ENCODE data around the gene SGSH.

The SGSH gene

DNA sequence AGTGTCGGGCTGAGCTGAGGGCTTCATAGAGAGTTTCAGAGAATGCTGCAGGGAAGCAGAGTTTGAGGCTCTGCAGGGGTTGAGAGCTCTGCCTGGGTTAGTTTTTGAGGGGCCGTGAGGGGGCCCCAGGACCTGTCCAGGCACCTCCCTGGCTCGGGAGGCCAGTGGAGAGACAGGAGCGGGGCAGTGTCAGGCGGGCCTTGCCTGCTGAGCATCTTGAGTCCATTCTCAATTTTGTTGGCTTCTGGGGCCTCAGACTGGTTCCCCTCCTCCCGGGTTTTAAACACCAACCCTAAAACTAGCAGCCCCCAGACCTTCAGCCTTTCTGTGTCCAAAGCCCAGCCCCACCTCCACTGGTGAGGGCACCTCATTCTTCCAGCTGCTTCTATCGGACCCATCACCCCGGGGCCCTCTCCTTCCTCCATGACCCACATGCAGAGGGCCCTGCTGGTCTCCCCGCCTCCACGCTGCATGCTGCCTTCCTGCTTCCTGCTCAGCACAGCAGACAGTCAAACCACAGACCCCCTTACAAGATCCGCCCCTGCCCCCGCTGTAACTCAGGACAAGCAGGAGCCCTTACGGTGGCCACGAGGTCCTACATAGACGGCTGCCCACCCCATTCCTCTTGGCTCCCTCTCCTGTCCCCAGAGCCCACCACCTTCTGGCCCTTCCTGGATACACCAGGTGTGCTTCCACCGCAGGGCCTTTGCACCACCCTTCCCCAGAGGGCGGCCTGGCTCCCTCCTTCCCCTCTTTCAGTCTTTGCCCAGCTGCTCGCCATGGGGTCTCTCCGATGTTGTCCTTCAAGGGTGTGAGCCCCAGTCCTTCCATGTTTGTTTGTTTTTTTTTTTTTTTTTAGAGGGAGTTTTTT is 44.3 kb upstream of the SGSH start:
- Histone ChIP-seq H3K27me3 (replicated peaks; ENCODE audit: control insufficient read depth, insufficient read depth, low read length) (no peaks in the 10 kb centered on the region), H3K36me3 (ENCODE audit: control insufficient read depth, insufficient read depth, low read length) (peaks cover 5% of the 10 kb centered on the region), H3K4me3 (replicated peaks; ENCODE audit: low read depth, low read length) (peak overlapping the region; percentile 91)
- TF ChIP-seq, protein P1, sequence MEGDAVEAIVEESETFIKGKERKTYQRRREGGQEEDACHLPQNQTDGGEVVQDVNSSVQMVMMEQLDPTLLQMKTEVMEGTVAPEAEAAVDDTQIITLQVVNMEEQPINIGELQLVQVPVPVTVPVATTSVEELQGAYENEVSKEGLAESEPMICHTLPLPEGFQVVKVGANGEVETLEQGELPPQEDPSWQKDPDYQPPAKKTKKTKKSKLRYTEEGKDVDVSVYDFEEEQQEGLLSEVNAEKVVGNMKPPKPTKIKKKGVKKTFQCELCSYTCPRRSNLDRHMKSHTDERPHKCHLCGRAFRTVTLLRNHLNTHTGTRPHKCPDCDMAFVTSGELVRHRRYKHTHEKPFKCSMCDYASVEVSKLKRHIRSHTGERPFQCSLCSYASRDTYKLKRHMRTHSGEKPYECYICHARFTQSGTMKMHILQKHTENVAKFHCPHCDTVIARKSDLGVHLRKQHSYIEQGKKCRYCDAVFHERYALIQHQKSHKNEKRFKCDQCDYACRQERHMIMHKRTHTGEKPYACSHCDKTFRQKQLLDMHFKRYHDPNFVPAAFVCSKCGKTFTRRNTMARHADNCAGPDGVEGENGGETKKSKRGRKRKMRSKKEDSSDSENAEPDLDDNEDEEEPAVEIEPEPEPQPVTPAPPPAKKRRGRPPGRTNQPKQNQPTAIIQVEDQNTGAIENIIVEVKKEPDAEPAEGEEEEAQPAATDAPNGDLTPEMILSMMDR (IDR thresholded peaks at IDR 0.05; ENCODE audit: insufficient read depth, low read length, poor library complexity, severe bottlenecking), result no peak
- peak; percentile 57 for DNase-seq (ENCODE audit: extremely low read depth, insufficient read length)

DNA sequence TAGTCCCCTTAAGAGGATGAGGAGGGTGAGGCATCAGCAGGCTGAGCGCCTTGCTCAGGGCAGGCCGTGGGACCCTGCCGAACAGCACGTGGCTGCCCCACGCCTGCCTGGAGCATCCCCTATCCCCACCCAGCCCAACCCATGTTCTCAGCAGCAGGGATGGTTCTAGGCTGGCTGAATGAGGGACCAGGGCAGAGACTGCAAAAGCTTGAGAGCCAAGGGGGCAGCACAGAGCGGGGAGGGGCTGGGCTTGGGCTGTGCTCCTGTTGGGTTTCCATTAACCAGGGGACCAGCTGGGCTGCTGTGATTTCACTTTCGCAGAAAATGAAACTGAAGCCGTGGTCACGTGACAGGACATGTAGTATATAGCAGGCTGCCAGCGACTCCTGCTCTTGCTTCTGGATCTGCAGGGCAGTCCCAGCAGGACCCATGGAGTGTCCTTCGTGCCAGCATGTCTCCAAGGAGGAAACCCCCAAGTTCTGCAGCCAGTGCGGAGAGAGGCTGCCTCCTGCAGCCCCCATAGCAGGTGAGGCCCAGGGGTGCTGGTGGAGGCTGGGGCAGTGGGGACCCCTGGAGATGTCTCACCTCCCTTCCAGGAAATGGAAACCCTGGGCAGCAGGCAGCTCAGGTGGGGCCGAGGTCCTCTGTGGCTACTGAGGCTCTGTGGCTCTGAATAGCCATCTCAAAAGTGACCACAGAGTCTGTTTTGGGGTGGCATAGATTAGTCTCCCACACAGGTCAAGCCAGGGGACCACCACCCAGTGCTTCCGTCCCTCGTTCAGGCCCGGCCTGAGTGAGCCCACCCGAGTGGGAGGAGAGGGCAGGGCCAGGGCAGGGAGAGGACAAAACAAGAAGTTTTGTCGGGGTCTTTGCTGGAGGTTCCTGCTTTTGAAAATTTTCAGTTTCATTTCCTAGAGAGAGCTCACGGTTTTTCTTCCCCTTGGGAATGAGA is 43.4 kb upstream of the SGSH start:
- DNase-seq (ENCODE audit: extremely low read depth, insufficient read length), result peak; percentile 82

DNA sequence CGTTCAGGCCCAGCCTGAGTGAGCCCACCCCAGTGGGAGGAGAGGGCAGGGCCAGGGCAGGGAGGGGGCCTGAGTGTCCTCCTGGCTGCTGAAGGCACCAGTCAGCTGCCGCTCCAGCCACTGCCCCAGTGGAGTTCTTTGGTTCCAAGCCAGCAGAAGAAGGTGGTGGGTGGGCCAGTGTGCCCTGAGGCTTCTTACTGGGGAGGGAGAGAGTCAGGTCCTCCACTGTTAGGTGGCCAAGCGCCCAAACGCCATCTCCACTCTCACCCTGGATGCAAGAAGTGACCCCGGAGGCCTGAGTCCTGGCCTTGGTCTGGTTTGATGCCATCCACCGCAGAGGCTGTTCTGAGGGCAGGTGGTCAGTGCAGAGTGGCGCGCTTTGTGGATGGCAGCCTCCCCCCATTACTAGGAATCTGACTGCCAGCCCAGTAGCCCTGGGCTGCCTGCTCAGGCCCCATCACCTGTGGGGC is 42.7 kb upstream of the SGSH start:
- TF ChIP-seq, protein P1 (IDR thresholded peaks at IDR 0.05; ENCODE audit: insufficient read depth, low read length, poor library complexity, severe bottlenecking), result no peak
- no peak for DNase-seq (ENCODE audit: extremely low read depth, insufficient read length)
- H3K36me3 ChIP-seq (ENCODE audit: control insufficient read depth, insufficient read depth, low read length), result no peaks in the 10 kb centered on the region; the same call in none of the 2 replicates
- peak overlapping the region; percentile 40 for H3K4me3 ChIP-seq (replicated peaks; ENCODE audit: low read depth, low read length)
- no peaks in the 10 kb centered on the region for H3K27me3 ChIP-seq (replicated peaks; ENCODE audit: control insufficient read depth, insufficient read depth, low read length)

More for the DNA sequence above, 43.4 kb upstream of the SGSH start:
- no peaks in the 10 kb centered on the region for H3K27me3 ChIP-seq (replicated peaks; ENCODE audit: control insufficient read depth, insufficient read depth, low read length)
- TF ChIP-seq, protein P1 (IDR thresholded peaks at IDR 0.05; ENCODE audit: insufficient read depth, low read length, poor library complexity, severe bottlenecking), result peak; percentile 39
- H3K4me3 ChIP-seq (replicated peaks; ENCODE audit: low read depth, low read length), result peak overlapping the region; percentile 91
- no peaks in the 10 kb centered on the region; the same call in none of the 2 replicates for H3K36me3 ChIP-seq (ENCODE audit: control insufficient read depth, insufficient read depth, low read length)

DNA sequence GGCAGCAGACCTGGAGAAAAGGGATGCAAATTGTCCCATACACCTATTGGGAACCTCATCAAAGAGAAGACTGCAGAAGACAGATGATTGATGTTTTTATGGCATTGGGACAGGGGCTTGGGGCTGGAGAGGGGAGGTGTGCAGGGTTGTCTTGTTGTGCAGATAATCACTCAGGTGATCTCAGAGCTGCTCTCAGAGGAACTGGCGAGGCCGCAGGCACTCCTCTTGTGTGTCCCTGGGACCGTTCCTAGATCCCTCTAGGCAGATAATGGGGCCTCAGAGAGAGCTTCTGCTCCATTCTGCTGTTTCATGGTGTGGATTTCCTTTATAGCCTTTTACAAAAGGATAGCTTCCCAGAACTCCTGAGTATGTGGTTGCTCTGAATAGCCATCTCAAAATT is 42.2 kb upstream of the SGSH start:
- TF ChIP-seq, protein P1 (IDR thresholded peaks at IDR 0.05; ENCODE audit: insufficient read depth, low read length, poor library complexity, severe bottlenecking), result no peak
- Histone ChIP-seq H3K27me3 (replicated peaks; ENCODE audit: control insufficient read depth, insufficient read depth, low read length) (no peaks in the 10 kb centered on the region), H3K4me3 (replicated peaks; ENCODE audit: low read depth, low read length) (no peak overlapping the region; the same call in 1 of the 2 replicates), H3K36me3 (ENCODE audit: control insufficient read depth, insufficient read depth, low read length) (no peaks in the 10 kb centered on the region; the same call in 1 of the 2 replicates)
- no peak for DNase-seq (ENCODE audit: extremely low read depth, insufficient read length)

DNA sequence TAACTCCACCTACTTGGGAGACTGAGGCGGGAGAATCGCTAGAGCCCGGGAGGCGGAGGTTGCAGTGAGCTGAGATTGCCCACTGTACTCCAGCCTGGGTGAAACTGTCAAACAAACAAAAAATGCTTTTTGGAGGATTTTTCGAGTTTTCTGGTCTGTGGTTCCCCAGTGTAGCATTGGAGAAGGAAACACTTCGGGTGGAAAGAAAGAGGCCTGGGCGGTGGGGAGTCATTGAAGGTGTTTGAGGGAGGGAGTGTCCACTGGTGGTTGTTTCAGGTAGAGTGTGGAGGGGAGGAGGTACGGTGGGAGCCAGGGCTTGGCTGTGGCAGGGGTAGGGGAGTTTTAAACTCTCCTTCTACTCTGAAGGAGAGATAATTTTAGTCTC is 41.8 kb upstream of the SGSH start:
- TF ChIP-seq, protein P1 (IDR thresholded peaks at IDR 0.05; ENCODE audit: insufficient read depth, low read length, poor library complexity, severe bottlenecking), result no peak
- DNase-seq (ENCODE audit: extremely low read depth, insufficient read length), result no peak
- Histone ChIP-seq H3K27me3 (replicated peaks; ENCODE audit: control insufficient read depth, insufficient read depth, low read length) (no peaks in the 10 kb centered on the region), H3K36me3 (ENCODE audit: control insufficient read depth, insufficient read depth, low read length) (no peaks in the 10 kb centered on the region; the same call in 1 of the 2 replicates), H3K4me3 (replicated peaks; ENCODE audit: low read depth, low read length) (peak overlapping the region; percentile 84)
